ENCODE results near the gene KRT13. TPM values are rescaled to one million over a fixed set of nuclear protein-coding genes. Genes with fewer than 3 reads are reported as not detected.

The KRT13 gene
- total RNA-seq, 2 experiments from 2014 or later, result not detected

- Mint-ChIP-seq H3K36me3 (no peaks in the 10 kb centered on the region), H3K9me3 (no peaks in the 10 kb centered on the region), H3K4me1 (ENCODE audit: low read depth) (peaks cover 12% of the 10 kb centered on the region), H3K27ac (no peak overlapping the region), H3K27me3 (no peaks in the 10 kb centered on the region), H3K4me3 (no peak overlapping the region)
- CTCF ChIA-PET, result no interaction called here
- intact Hi-C loops (cut with micrococcal nuclease), result loop anchor here (5.0 to 10.0 kb wide), 3 partner anchors 95 to 697 kb away; no protein-coding TSS in a partner anchor
- DNase-seq, result no peak
- POLR2A ChIA-PET, result interaction anchor here (0.6 kb wide), 1 partner anchor 852 kb away, joined by 3 read pairs; the partner anchor contains the start of gene SMARCE1
These were observed 5.7 kb downstream of the KRT13 start for GRCh38 chr17:41499714-41500113.

- H3K9me3 Mint-ChIP-seq, result no peaks in the 10 kb centered on the region
- intact Hi-C loops (cut with micrococcal nuclease), result loop anchor here (5.0 to 10.0 kb wide), 3 partner anchors 93 to 696 kb away; no protein-coding TSS in a partner anchor
- no peaks in the 10 kb centered on the region for H3K27me3 Mint-ChIP-seq
- POLR2A ChIA-PET, result interaction anchor here (0.8 kb wide), 1 partner anchor 20 kb away, joined by 3 read pairs; no protein-coding TSS in a partner anchor
- CTCF ChIA-PET, result interaction anchor here (0.5 to 2.2 kb wide), 8 partner anchors 12 to 176 kb away, joined by 3 to 9 read pairs (median 4); no protein-coding TSS in a partner anchor
- H3K4me3 Mint-ChIP-seq, result no peak overlapping the region
- no peak overlapping the region for H3K27ac Mint-ChIP-seq
- peaks cover 12% of the 10 kb centered on the region for H3K4me1 Mint-ChIP-seq (ENCODE audit: low read depth)
- H3K36me3 Mint-ChIP-seq, result no peaks in the 10 kb centered on the region
- no peak for DNase-seq
These were observed 7.1 kb downstream of the KRT13 start for GRCh38 chr17:41498276-41498675.

- Mint-ChIP-seq H3K27ac (no peak overlapping the region), H3K27me3 (no peaks in the 10 kb centered on the region), H3K4me1 (ENCODE audit: low read depth) (peaks cover 12% of the 10 kb centered on the region), H3K9me3 (no peaks in the 10 kb centered on the region), H3K4me3 (no peak overlapping the region), H3K36me3 (no peaks in the 10 kb centered on the region)
- ChIA-PET CTCF (interaction anchor here (1.1 to 2.4 kb wide), 9 partner anchors 9 to 209 kb away, joined by 3 to 15 read pairs (median 5); no protein-coding TSS in a partner anchor), POLR2A (no interaction called here)
- peak; percentile 89 for DNase-seq
- intact Hi-C loops (cut with micrococcal nuclease), result loop anchor here (2.0 to 10.0 kb wide), 5 partner anchors 52 to 695 kb away; no protein-coding TSS in a partner anchor
These were observed 8.5 kb downstream of the KRT13 start for GRCh38 chr17:41496803-41497484.

GRCh38 chr17:41494524-41494923, 10.9 kb downstream of the KRT13 start:
- intact Hi-C loops (cut with micrococcal nuclease), result loop anchor here (10.0 kb wide), 1 partner anchor 90 kb away; no protein-coding TSS in a partner anchor
- CTCF ChIA-PET, result interaction anchor here (0.5 to 2.4 kb wide), 7 partner anchors 17 to 584 kb away, joined by 3 to 15 read pairs (median 6); no protein-coding TSS in a partner anchor
- POLR2A ChIA-PET, result no interaction called here

GRCh38 chr17:41492771-41493170, 12.6 kb downstream of the KRT13 start:
- Mint-ChIP-seq H3K9me3 (no peaks in the 10 kb centered on the region), H3K36me3 (no peaks in the 10 kb centered on the region), H3K4me1 (ENCODE audit: low read depth) (peaks cover 16% of the 10 kb centered on the region), H3K27ac (no peak overlapping the region), H3K4me3 (no peak overlapping the region), H3K27me3 (no peaks in the 10 kb centered on the region)
- intact Hi-C loops (cut with micrococcal nuclease), result loop anchor here (10.0 kb wide), 1 partner anchor 88 kb away; no protein-coding TSS in a partner anchor
- CTCF ChIA-PET, result interaction anchor here (1.0 kb wide), 1 partner anchor 56 kb away, joined by 5 read pairs; no protein-coding TSS in a partner anchor
- POLR2A ChIA-PET, result no interaction called here
- no peak for DNase-seq

More at GRCh38 chr17:41494524-41494923, 10.9 kb downstream of the KRT13 start:
- no peaks in the 10 kb centered on the region for H3K27me3 Mint-ChIP-seq
- no peak overlapping the region for H3K4me3 Mint-ChIP-seq
- H3K27ac Mint-ChIP-seq, result no peak overlapping the region
- peaks cover 16% of the 10 kb centered on the region for H3K4me1 Mint-ChIP-seq (ENCODE audit: low read depth)
- H3K36me3 Mint-ChIP-seq, result no peaks in the 10 kb centered on the region
- no peaks in the 10 kb centered on the region for H3K9me3 Mint-ChIP-seq
- DNase-seq, result no peak

- Mint-ChIP-seq H3K9me3 (no peaks in the 10 kb centered on the region), H3K27me3 (no peaks in the 10 kb centered on the region), H3K27ac (no peak overlapping the region), H3K36me3 (no peaks in the 10 kb centered on the region), H3K4me1 (ENCODE audit: low read depth) (peaks cover 15% of the 10 kb centered on the region), H3K4me3 (no peak overlapping the region)
- POLR2A ChIA-PET, result no interaction called here
- CTCF ChIA-PET, result interaction anchor here (1.0 to 1.4 kb wide), 2 partner anchors 56 to 170 kb away, joined by 5 to 7 read pairs; no protein-coding TSS in a partner anchor
- intact Hi-C loops (cut with micrococcal nuclease), result loop anchor here (10.0 kb wide), 1 partner anchor 88 kb away; no protein-coding TSS in a partner anchor
- DNase-seq, result no peak
These were observed 13.1 kb downstream of the KRT13 start for GRCh38 chr17:41492351-41492750.

DNA sequence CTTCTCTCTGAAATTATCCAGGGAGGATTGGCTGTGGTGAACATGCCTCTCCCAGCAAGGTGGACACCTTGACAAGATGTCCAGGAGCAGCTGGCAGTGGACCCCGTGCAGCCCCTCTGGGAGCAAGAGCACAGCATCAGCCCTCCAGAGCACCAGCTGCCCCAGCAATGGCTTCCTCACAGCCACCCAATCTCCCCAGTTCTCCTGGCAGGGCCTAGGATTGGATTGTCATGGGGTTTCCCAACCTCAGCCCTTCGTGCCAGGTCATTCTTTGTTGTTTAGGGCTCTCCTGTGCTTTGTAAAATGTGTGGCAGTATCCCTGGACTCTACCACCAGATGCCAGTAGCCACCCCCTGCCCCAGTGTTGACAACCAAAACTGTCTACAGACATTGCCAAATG, 13.9 kb downstream of the KRT13 start:
- no peak overlapping the region for H3K4me3 Mint-ChIP-seq
- H3K27ac Mint-ChIP-seq, result no peak overlapping the region
- H3K9me3 Mint-ChIP-seq, result no peaks in the 10 kb centered on the region
- ChIA-PET POLR2A (no interaction called here), CTCF (interaction anchor here (1.4 to 1.8 kb wide), 2 partner anchors 157 to 171 kb away, joined by 6 to 7 read pairs; no protein-coding TSS in a partner anchor)
- H3K36me3 Mint-ChIP-seq, result no peaks in the 10 kb centered on the region
- intact Hi-C loops (cut with micrococcal nuclease), result loop anchor here (10.0 kb wide), 1 partner anchor 87 kb away; no protein-coding TSS in a partner anchor
- no peaks in the 10 kb centered on the region for H3K27me3 Mint-ChIP-seq
- DNase-seq, result no peak
- peaks cover 9% of the 10 kb centered on the region for H3K4me1 Mint-ChIP-seq (ENCODE audit: low read depth)

DNA sequence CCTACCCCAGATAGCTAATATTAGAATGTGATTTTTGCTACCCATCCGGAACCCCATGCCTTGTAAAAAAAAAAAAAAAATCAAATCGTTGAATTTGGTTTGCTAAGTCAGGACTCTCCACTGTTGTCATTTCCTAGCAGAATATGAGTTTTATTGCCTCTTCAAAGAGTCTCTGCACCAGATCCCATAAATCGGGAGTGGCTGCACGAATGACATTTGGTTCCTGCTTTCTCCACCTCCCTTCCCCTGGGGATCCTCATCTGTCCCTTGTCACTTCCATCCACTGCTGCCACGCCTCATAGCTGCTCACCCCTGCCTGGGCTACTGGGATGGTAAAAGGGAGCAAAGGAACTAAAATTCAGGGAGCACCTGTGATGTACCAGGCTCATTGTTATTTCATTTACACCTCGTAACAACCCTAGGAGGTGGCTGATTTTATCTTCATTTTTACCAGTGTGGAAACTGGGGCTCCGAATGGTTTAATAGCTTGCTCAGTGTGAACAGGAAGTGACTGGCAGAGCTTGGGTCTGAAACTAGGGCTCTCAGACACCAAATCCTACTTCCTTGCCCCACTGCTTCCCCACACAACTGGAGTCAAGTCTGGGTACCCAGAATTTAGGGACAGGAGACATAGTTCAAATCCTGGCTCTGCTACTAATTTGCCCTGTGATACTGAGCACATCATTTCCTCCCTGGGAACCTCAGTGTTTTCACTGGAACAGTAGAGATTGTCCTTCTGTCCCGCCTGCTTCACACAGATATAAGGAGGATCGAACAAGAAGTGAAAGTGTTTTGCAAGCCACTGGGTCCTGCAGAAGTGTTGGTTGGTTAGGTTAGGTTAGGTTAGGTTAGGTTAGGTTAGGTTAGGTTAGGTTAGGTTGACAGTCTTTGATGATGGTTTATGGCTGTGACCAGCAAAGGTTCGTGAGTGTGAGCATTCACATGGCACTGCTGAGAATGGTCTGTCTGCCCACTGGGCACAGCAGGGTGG, 15.1 kb downstream of the KRT13 start:
- H3K9me3 Mint-ChIP-seq, result no peaks in the 10 kb centered on the region
- no peaks in the 10 kb centered on the region for H3K27me3 Mint-ChIP-seq
- H3K36me3 Mint-ChIP-seq, result no peaks in the 10 kb centered on the region
- no peak for DNase-seq
- ChIA-PET CTCF (interaction anchor here (0.7 to 7.9 kb wide), 5 partner anchors 59 to 549 kb away, joined by 3 to 41 read pairs (median 6); no protein-coding TSS in a partner anchor), POLR2A (no interaction called here)
- H3K4me3 Mint-ChIP-seq, result no peak overlapping the region
- no peak overlapping the region for H3K27ac Mint-ChIP-seq
- peaks cover 9% of the 10 kb centered on the region for H3K4me1 Mint-ChIP-seq (ENCODE audit: low read depth)
- intact Hi-C loops (cut with micrococcal nuclease), result loop anchor here (10.0 kb wide), 1 partner anchor 85 kb away; no protein-coding TSS in a partner anchor

DNA sequence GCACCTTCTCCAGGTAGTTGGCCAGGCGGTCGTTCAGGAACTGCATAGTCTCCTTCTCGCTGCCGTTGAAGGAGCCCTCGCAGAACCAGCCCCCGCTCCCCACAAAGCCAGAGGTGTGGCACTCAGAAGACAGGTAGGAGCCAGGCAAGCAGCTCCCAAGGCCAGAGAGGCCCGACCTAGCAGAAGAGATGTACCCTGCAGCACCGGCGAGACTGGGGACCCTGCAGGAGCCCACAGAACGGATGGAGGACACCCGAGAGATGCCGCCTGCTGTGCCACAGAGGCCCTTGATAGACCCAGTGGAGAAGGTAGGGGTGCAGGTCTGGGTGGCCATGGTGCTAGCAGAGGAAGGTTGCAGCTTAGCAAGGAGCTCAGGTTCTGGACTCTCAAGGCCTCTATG, 15.9 kb downstream of the KRT13 start, which contains the start of gene KRT36:
TSS of gene KRT36 (minus strand) at position 380 of the 400 bp plus-strand sequence. CDS start at position 334, 46 bp downstream.
- H3K4me3 Mint-ChIP-seq, result no peak within 1 kb of the TSS
- H3K27ac Mint-ChIP-seq, result no peak within 1 kb of the TSS
- H3K4me1 Mint-ChIP-seq (ENCODE audit: low read depth), result peaks cover 9% of the 10 kb centered on the region
- H3K9me3 Mint-ChIP-seq, result no peaks in the 10 kb centered on the region
- intact Hi-C loops (cut with micrococcal nuclease), result no loop called here
- ChIA-PET CTCF (interaction anchor here (0.9 to 7.9 kb wide), 3 partner anchors 60 to 173 kb away, joined by 3 to 41 read pairs (median 15); no protein-coding TSS in a partner anchor), POLR2A (no interaction called here)
- no peaks in the 10 kb centered on the region for H3K27me3 Mint-ChIP-seq
- no peak for DNase-seq
- no peaks in the 10 kb centered on the region for H3K36me3 Mint-ChIP-seq

DNA sequence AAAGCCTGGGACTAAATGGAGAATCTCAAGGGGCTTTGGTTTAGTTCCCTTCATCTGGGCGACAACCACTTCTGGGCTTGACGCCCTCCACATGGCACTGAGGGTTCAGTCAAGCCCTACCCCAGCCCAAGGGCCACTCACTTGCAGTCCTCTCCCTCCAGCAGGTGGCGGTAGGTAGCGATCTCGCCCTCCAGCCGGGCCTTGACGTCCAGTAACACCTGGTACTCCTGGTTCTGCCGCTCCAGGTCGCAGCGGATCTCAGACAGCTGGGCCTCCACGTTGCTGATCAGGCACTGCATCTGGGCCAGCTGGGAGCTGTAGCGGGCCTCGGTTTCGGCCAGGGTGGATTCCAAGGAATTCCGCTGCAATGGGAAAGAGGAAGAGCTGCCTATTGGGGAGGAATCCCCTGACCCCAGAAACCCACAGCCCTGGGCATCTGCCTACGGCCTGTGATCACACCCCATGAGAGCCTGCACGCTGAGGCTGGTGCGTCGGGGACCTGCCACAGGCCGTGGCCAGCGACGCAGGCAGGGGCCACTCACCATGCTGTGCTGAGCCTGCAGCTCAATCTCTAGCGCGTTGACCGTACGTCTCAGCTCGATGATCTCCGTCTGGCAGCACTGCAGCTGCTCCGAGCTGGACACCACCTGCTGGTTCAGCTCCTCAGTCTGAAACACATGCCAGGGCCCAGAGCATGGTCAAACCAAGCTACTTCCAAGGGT, 18.4 kb downstream of the KRT13 start:
- POLR2A ChIA-PET, result no interaction called here
- CTCF ChIA-PET, result interaction anchor here (0.7 to 7.9 kb wide), 8 partner anchors 9 to 176 kb away, joined by 3 to 41 read pairs (median 4); no protein-coding TSS in a partner anchor
- Mint-ChIP-seq H3K4me1 (ENCODE audit: low read depth) (peaks cover 9% of the 10 kb centered on the region), H3K27me3 (no peaks in the 10 kb centered on the region), H3K27ac (no peak overlapping the region), H3K4me3 (no peak overlapping the region), H3K9me3 (no peaks in the 10 kb centered on the region), H3K36me3 (no peaks in the 10 kb centered on the region)
- peak; percentile 60 for DNase-seq
- intact Hi-C loops (cut with micrococcal nuclease), result no loop called here

GRCh38 chr17:41486316-41486715, 19.1 kb downstream of the KRT13 start:
- Mint-ChIP-seq H3K27ac (no peak overlapping the region), H3K4me3 (no peak overlapping the region), H3K36me3 (no peaks in the 10 kb centered on the region), H3K9me3 (no peaks in the 10 kb centered on the region), H3K4me1 (ENCODE audit: low read depth) (peaks cover 9% of the 10 kb centered on the region), H3K27me3 (no peaks in the 10 kb centered on the region)
- DNase-seq, result no peak
- ChIA-PET POLR2A (no interaction called here), CTCF (interaction anchor here (1.3 to 7.9 kb wide), 3 partner anchors 12 to 176 kb away, joined by 3 to 41 read pairs (median 15); no protein-coding TSS in a partner anchor)
- intact Hi-C loops (cut with micrococcal nuclease), result no loop called here

Measured in activated CD4-positive, alpha-beta memory T cell treated with anti-CD3 and anti-CD28 coated beads for 36 hours (primary cell).